ENCODE data around the gene IVD. TPM values are rescaled to one million over a fixed set of nuclear protein-coding genes. Genes with fewer than 3 reads are reported as not detected.

IVD gene
- total and polyA plus RNA-seq, 3 donors from 2014 or later, result 79.1 to 94.7 (median 88.7) TPM

DNA sequence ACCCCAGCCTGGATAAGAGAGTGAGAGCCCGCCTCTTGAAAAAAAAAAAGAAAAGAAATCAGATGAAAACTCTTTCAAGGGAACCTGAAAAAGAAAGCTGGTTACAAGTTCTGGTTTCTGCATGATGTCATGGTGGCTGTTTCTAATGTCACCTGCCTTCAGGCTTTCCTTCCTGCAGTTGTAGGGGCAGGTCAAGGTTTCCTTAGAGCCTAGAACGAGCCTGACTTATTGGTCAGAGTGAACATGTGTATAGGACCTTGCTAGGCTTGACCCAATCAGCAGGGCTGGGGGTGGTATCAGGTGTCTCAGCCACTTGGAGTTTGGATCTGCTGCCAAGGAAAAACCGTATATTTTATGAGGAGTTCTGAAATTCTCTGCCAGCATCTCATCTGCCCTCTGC is 3.8 kb downstream of the IVD start:
- Histone ChIP-seq H3K27me3 (no peaks in the 10 kb centered on the region), H3K27ac (no peak overlapping the region), H3K4me3 (no peak overlapping the region), H3K36me3 (ENCODE audit: low read depth, missing control alignments) (no peaks in the 10 kb centered on the region), H3K4me1 (peaks cover 7% of the 10 kb centered on the region), H3K9me3 (no peaks in the 10 kb centered on the region)
- no peak for DNase-seq
- WGBS, 2 donors, result 82 to 83% methylated on average over 3 of the region's 3 CpGs
- TF ChIP-seq POLR2A (IDR thresholded peaks at IDR 0.05), result no peak
- TF ChIP-seq, protein P1, sequence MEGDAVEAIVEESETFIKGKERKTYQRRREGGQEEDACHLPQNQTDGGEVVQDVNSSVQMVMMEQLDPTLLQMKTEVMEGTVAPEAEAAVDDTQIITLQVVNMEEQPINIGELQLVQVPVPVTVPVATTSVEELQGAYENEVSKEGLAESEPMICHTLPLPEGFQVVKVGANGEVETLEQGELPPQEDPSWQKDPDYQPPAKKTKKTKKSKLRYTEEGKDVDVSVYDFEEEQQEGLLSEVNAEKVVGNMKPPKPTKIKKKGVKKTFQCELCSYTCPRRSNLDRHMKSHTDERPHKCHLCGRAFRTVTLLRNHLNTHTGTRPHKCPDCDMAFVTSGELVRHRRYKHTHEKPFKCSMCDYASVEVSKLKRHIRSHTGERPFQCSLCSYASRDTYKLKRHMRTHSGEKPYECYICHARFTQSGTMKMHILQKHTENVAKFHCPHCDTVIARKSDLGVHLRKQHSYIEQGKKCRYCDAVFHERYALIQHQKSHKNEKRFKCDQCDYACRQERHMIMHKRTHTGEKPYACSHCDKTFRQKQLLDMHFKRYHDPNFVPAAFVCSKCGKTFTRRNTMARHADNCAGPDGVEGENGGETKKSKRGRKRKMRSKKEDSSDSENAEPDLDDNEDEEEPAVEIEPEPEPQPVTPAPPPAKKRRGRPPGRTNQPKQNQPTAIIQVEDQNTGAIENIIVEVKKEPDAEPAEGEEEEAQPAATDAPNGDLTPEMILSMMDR (IDR thresholded peaks at IDR 0.05), result no peak
- intact Hi-C loops (cut with DNase I; ENCODE audit: low total_unique reads), result no loop called here

DNA sequence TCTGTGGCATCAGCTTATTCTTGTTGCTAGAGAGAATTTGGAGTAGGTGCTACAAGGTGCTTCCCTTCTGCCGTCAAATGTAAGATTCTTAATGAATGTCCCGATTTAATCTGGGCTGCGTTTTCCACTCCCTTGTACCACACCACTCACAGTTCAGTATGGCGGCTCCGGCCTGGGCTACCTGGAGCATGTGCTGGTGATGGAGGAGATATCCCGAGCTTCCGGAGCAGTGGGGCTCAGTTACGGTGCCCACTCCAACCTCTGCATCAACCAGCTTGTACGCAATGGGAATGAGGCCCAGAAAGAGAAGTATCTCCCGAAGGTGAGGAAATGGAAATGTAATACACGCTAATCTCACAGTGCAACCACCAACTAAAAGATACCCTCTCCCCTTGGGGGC is 4.9 kb downstream of the IVD start:
- H3K27ac ChIP-seq, result no peak overlapping the region
- intact Hi-C loops (cut with DNase I; ENCODE audit: low total_unique reads), result loop anchor here (10.0 kb wide), 1 partner anchor 46 kb away; no protein-coding TSS in a partner anchor
- peaks cover 7% of the 10 kb centered on the region for H3K4me1 ChIP-seq
- no peaks in the 10 kb centered on the region for H3K36me3 ChIP-seq (ENCODE audit: low read depth, missing control alignments)
- H3K9me3 ChIP-seq, result no peaks in the 10 kb centered on the region
- TF ChIP-seq, protein P1 (IDR thresholded peaks at IDR 0.05), result no peak
- no peak for TF ChIP-seq POLR2A (IDR thresholded peaks at IDR 0.05)
- no peak overlapping the region for H3K4me3 ChIP-seq
- no peaks in the 10 kb centered on the region for H3K27me3 ChIP-seq
- WGBS, 2 donors, result 91 to 94% methylated on average over 11 of the region's 11 CpGs
- no peak for DNase-seq

DNA sequence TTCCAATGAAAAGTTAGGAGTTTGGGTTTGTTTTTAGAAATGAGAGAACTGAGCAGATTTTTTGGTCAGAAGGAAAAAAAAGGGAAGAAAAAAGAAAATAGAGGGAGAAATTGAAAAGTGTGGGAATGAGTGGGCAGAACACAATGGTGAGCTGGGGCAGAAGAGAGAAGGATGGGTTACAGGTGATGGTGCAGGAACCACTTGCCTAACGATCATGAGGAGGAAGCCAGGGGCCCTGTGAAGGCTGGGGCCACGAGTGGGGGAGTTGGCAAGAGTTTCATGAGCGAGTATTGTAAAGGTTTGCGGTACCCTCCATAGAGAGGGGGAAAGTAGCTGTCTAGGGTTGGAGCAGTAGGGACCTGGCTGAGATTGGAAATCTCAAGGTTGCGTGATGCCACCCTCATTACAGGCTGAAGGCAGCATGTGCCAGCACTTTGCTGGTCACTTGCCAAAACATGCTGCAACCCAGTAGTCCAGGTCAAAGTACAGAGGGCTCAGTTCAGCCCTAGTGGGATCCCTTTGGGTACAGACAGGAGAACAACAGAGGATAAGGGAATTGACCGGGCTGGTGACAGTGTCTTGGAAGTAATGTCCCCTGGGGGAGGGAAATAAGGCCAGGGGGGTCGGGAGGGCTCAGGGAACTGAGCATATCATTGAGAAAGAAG is 6.6 kb downstream of the IVD start:
- TF ChIP-seq, protein P1 (IDR thresholded peaks at IDR 0.05), result no peak
- H3K27me3 ChIP-seq, result no peaks in the 10 kb centered on the region
- no peak overlapping the region for H3K27ac ChIP-seq
- intact Hi-C loops (cut with DNase I; ENCODE audit: low total_unique reads), result loop anchor here (10.0 kb wide), 1 partner anchor 47 kb away; no protein-coding TSS in a partner anchor
- H3K36me3 ChIP-seq (ENCODE audit: low read depth, missing control alignments), result no peaks in the 10 kb centered on the region
- no peak overlapping the region for H3K4me3 ChIP-seq
- 78 to 85% methylated on average over 7 of the region's 7 CpGs for WGBS, 2 donors
- DNase-seq, result no peak
- H3K9me3 ChIP-seq, result no peaks in the 10 kb centered on the region
- no peaks in the 10 kb centered on the region for H3K4me1 ChIP-seq

DNA sequence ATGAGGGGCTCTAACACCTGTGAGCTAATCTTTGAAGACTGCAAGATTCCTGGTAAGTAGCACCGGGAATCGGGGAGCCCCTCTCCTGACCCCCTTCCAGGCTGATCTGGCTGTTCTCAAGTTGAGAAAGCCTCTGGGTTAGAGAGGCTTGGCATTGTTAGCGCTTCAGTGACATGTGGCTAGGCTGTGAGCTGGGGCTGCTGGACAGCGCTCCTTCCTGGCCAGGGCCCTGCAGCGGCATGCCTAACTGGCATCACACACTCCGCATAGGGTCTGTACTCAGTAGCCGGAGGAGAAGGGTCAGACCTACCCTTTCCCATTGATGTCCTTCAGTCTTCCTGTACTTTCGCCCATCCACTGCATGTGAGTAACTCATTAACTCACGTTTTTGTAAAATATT is 7.4 kb downstream of the IVD start:
- H3K9me3 ChIP-seq, result no peaks in the 10 kb centered on the region
- no peak overlapping the region for H3K4me3 ChIP-seq
- no peak for DNase-seq
- no peaks in the 10 kb centered on the region for H3K36me3 ChIP-seq (ENCODE audit: low read depth, missing control alignments)
- TF ChIP-seq, protein P1 (IDR thresholded peaks at IDR 0.05), result no peak
- no peak for TF ChIP-seq POLR2A (IDR thresholded peaks at IDR 0.05)
- H3K4me1 ChIP-seq, result no peaks in the 10 kb centered on the region
- intact Hi-C loops (cut with DNase I; ENCODE audit: low total_unique reads), result loop anchor here (10.0 kb wide), 1 partner anchor 48 kb away; no protein-coding TSS in a partner anchor
- no peaks in the 10 kb centered on the region for H3K27me3 ChIP-seq
- WGBS, 2 donors, result 87 to 92% methylated on average over 8 to 9 of the region's 9 CpGs
- no peak overlapping the region for H3K27ac ChIP-seq

DNA sequence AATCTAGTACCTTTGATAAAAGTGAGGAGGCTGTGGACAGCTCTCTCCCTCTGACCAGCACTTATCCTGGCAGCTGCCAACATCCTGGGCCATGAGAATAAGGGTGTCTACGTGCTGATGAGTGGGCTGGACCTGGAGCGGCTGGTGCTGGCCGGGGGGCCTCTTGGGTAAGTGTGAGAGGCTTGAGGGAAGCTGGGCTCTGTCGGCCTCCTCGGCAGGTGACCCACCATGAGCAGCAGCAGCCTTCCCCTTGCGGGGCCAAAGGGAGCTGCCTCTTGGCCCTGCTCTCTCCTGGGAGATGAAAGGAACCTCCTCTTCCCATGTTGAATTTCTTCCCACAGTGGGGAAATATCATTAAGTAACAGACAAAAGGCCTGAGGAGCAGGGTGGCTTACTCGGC is 9.2 kb downstream of the IVD start:
- no peaks in the 10 kb centered on the region for H3K36me3 ChIP-seq (ENCODE audit: low read depth, missing control alignments)
- no peak for DNase-seq
- H3K4me3 ChIP-seq, result no peak overlapping the region
- peaks cover under 1% of the 10 kb centered on the region for H3K4me1 ChIP-seq
- H3K27ac ChIP-seq, result no peak overlapping the region
- H3K9me3 ChIP-seq, result no peaks in the 10 kb centered on the region
- intact Hi-C loops (cut with DNase I; ENCODE audit: low total_unique reads), result loop anchor here (10.0 kb wide), 1 partner anchor 50 kb away; no protein-coding TSS in a partner anchor
- 89 to 93% methylated on average over 7 of the region's 7 CpGs for WGBS, 2 donors
- no peaks in the 10 kb centered on the region for H3K27me3 ChIP-seq
- no peak for TF ChIP-seq POLR2A (IDR thresholded peaks at IDR 0.05)
- TF ChIP-seq, protein P1 (IDR thresholded peaks at IDR 0.05), result no peak
